Natural killer cell (primary cell): ENCODE results near the gene KIF26A. TPM values are rescaled to one million over a fixed set of nuclear protein-coding genes. Genes with fewer than 3 reads are reported as not detected.

Experiments used
- ATAC-seq, 3 donors: fragments of 150-1000 bp in 2 of 3; fragments of 200-7000 bp in 1 of 3; cut with Tn5 transposase; 1 replicate in 1 of 3; 2 replicates in 2 of 3; pipeline ENCODE4 v1.10.0; 2021; ENCODE audit warnings: mild to moderate bottlenecking in 2 of 3, moderate library complexity in 2 of 3
- DNase-seq, 2 donors: peaks; one replicate each; pipeline versions ENCODE4 v3.0.0 to v3.0.0-alpha.2; 2013 to 2021; ENCODE audit warnings: mixed read lengths in 1 of 2
- H3K27ac ChIP-seq: one replicate; pipeline ENCODE4 v1.5.1; 2013; ENCODE audit warnings: mild to moderate bottlenecking, low read length
- H3K27me3 ChIP-seq: one replicate; pipeline ENCODE4 v1.6.1; 2013; ENCODE audit warnings: low read length; ENCODE audit not compliant: control insufficient read depth, insufficient read depth
- H3K36me3 ChIP-seq: one replicate; pipeline ENCODE4 v1.6.1; 2013; ENCODE audit warnings: low read length; ENCODE audit not compliant: control insufficient read depth, insufficient read depth
- H3K4me1 ChIP-seq: one replicate; pipeline ENCODE4 v1.6.1; 2013; ENCODE audit warnings: low read length; ENCODE audit not compliant: control insufficient read depth, insufficient read depth
- H3K4me3 ChIP-seq: one replicate; pipeline ENCODE4 v1.5.1; 2013; ENCODE audit warnings: low read length
- H3K9me3 ChIP-seq: one replicate; pipeline ENCODE4 v1.6.1; 2013; ENCODE audit warnings: low read length; ENCODE audit not compliant: control insufficient read depth, insufficient read depth
- H3K27ac Mint-ChIP-seq, 2 donors: one replicate each; pipeline ENCODE4 v1.8.0; 2022; ENCODE audit warnings: mild to moderate bottlenecking in 2 of 2, mixed read lengths in 2 of 2, moderate library complexity in 1 of 2
- H3K27me3 Mint-ChIP-seq, 2 donors: one replicate each; pipeline ENCODE4 v1.8.0; 2022; ENCODE audit warnings: low read depth in 2 of 2, mixed read lengths in 2 of 2
- H3K36me3 Mint-ChIP-seq: one replicate; pipeline ENCODE4 v1.8.0; 2022; ENCODE audit warnings: mixed read lengths
- H3K4me1 Mint-ChIP-seq, 2 donors: one replicate each; pipeline ENCODE4 v1.8.0; 2022; ENCODE audit warnings: mixed read lengths in 2 of 2
- H3K4me3 Mint-ChIP-seq: one replicate; pipeline ENCODE4 v1.8.0; 2022; ENCODE audit warnings: mild to moderate bottlenecking, moderate library complexity, mixed read lengths
- H3K9me3 Mint-ChIP-seq, 2 donors: one replicate each; pipeline ENCODE4 v1.8.0; 2022; ENCODE audit warnings: mixed read lengths in 2 of 2
- CTCF ChIP-seq: fragments of 200-600 bp; IDR thresholded peaks from one replicate; pipeline ENCODE4 v1.8.0; 2022; ENCODE audit warnings: antibody characterized with exemption
- WGBS: methylation state at CpG from one replicate; pipeline ENCODE4 v1.1.7; 2013; ENCODE audit warnings: missing lambda C conversion rate; ENCODE audit not compliant: insufficient coverage; 5-methylcytosine and 5-hydroxymethylcytosine counted together
- intact Hi-C: fragments of 100-400 bp; cut with micrococcal nuclease; formaldehyde crosslinking; loops from one replicate; pipeline ENCODE4 v1.14.2; 2022
- total RNA-seq, 4 donors: library from RNA; stranded (reverse); fragments of 120-200 nt in 1 of 4; gene quantifications; one replicate each; pipeline versions ENCODE4 v1.2.3 to v1.2.4, GENCODE V29; 2013 to 2022

The KIF26A gene
- total RNA-seq, 3 donors from 2014 or later (not counting 1 experiment from before 2014, with no cell fraction given), result not detected

- H3K27ac ChIP-seq, result no peak overlapping the region
- Mint-ChIP-seq H3K36me3 (no peaks in the 10 kb centered on the region), H3K4me1 (peaks cover 4 to 14% of the 10 kb centered on the region in 2 donors), H3K27ac (no peak overlapping the region), H3K27me3 (peaks cover 0 to 3% of the 10 kb centered on the region in 2 donors), H3K4me3 (no peak overlapping the region), H3K9me3 (peaks cover 0 to 6% of the 10 kb centered on the region in 2 donors)
- H3K27me3 ChIP-seq, result no peaks in the 10 kb centered on the region
- intact Hi-C loops, result no loop called here
- WGBS, result 92% methylated on average over 17 of the region's 17 CpGs
- ATAC-seq, result no peak
- no peak overlapping the region for H3K4me3 ChIP-seq
- no peak for TF ChIP-seq CTCF
- no peaks in the 10 kb centered on the region for H3K4me1 ChIP-seq
- H3K9me3 ChIP-seq, result peaks cover 2% of the 10 kb centered on the region
- H3K36me3 ChIP-seq, result no peaks in the 10 kb centered on the region
- DNase-seq, result no peak
Measured at GRCh38 chr14:104228716-104229533, 90.5 kb downstream of the KIF26A start.

GRCh38 chr14:104229534-104230055, 91.2 kb downstream of the KIF26A start:
- Histone ChIP-seq H3K36me3 (no peaks in the 10 kb centered on the region), H3K27me3 (no peaks in the 10 kb centered on the region), H3K27ac (no peak overlapping the region), H3K4me3 (no peak overlapping the region), H3K9me3 (peaks cover 4% of the 10 kb centered on the region), H3K4me1 (no peaks in the 10 kb centered on the region)
- Mint-ChIP-seq H3K9me3 (peaks cover 0 to 6% of the 10 kb centered on the region in 2 donors), H3K27me3 (peaks cover 0 to 3% of the 10 kb centered on the region in 2 donors), H3K27ac (no peak overlapping the region), H3K4me3 (no peak overlapping the region), H3K4me1 (peaks cover 4 to 11% of the 10 kb centered on the region in 2 donors), H3K36me3 (no peaks in the 10 kb centered on the region)
- no peak for TF ChIP-seq CTCF
- intact Hi-C loops, result no loop called here
- whole genome bisulfite sequencing, result 88% methylated on average over 23 of the region's 23 CpGs
- no peak for ATAC-seq
- no peak for DNase-seq

GRCh38 chr14:104230119-104230815, 91.9 kb downstream of the KIF26A start:
- 86% methylated on average over 12 of the region's 19 CpGs for WGBS
- H3K9me3 Mint-ChIP-seq, result peaks cover 0 to 6% of the 10 kb centered on the region in 2 donors

More at GRCh38 chr14:104230119-104230815, 91.9 kb downstream of the KIF26A start:
- Histone ChIP-seq H3K27me3 (no peaks in the 10 kb centered on the region), H3K36me3 (no peaks in the 10 kb centered on the region), H3K4me1 (no peaks in the 10 kb centered on the region), H3K27ac (no peak overlapping the region), H3K4me3 (no peak overlapping the region), H3K9me3 (peaks cover 4% of the 10 kb centered on the region)
- intact Hi-C loops, result no loop called here
- H3K27ac Mint-ChIP-seq, result no peak overlapping the region
- no peaks in the 10 kb centered on the region for H3K36me3 Mint-ChIP-seq
- ATAC-seq, result no peak
- no peak for DNase-seq
- H3K4me3 Mint-ChIP-seq, result no peak overlapping the region
- peaks cover 4 to 6% of the 10 kb centered on the region in 2 donors for H3K4me1 Mint-ChIP-seq
- no peak for TF ChIP-seq CTCF
- H3K27me3 Mint-ChIP-seq, result no peaks in the 10 kb centered on the region

Other genes starting within 250 kb of the KIF26A start
- 1 to 10 TPM in 2 of 3 donors, under 1 TPM in 1; 0.75 to 2.2 (median 1.4) TPM for gene TDRD9, start 210.1 kb upstream of the KIF26A start, total RNA-seq
- not detected for gene RD3L, start 196.1 kb upstream of the KIF26A start, total RNA-seq
- not detected for gene ASPG, start 52.9 kb upstream of the KIF26A start, total RNA-seq